Heart left ventricle (tissue), 13 donors: ENCODE measurements around the gene GALNT2.

Experiments used
- POLR2A ChIP-seq, 2 donors: fragments of 450-650 bp; IDR thresholded peaks; one replicate each; pipeline ENCODE4 v1.6.1; 2017; ENCODE audit warnings: antibody characterized with exemption in 2 of 2, mild to moderate bottlenecking in 2 of 2, moderate library complexity in 2 of 2
- TF ChIP-seq, protein P1 (sequence below), 12 donors: fragments of 200-600 bp; sonication (generic) in 4 of 12; IDR thresholded peaks; one replicate each; pipeline versions ENCODE4 v1.5.0 to v1.8.0; 2018 to 2022; ENCODE audit warnings: antibody characterized with exemption in 12 of 12, mild to moderate bottlenecking in 5 of 12
- donor health status: ischemic (EF 13 %, LVEDD 7.1; RV severe dilation, severe dysfunction).
- donor health status: DM: no; HTN: yes; CAD: no.
- donor health status: DM: no; HTN: no; CAD: no.
- donor health status: ischemic (EF 25% LVEDD 6.9; RV normal size, moderate dysfunction).
- donor health status: ischemic (EF 25% LVEDD 5.7; RV mildly dilated, moderate dysfunction).
- donor health status: ischemic (EF 35%, LVEDD 5.7; RV mildly dilated, moderate dysfunction).
- donor health status: nonischemic (EF 11% LVEDD 7.7; RV severe dilation, severe dysfunction).
- donor health status: DM: yes; HTN: yes; CAD: no.
- donor health status: PGD.
- donor health status: ischemic (EF 29% LVEDD 5.4; RV normal size, mild dysfunction).
- donor health status: nonischemic (EF 23%, LVEDD 6.1; RV moderate dilation, normal function).

DNA sequence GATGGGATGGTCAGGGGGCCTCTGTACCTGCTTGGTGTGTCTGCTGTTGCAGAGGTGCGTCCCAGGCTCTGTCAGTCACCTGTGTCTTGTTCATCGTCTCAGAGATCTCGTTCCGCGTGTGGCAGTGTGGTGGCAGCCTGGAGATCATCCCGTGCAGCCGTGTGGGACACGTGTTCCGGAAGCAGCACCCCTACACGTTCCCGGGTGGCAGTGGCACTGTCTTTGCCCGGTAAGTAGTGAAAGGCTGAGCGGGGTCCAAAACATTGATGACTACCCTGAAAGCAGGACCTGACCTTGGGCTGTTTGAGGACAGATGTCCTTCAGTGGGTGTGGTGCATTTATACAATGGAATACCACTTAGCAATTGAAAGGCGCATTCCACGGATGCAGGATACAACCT lies 188.1 kb downstream of the GALNT2 start:
- TF ChIP-seq, protein P1, sequence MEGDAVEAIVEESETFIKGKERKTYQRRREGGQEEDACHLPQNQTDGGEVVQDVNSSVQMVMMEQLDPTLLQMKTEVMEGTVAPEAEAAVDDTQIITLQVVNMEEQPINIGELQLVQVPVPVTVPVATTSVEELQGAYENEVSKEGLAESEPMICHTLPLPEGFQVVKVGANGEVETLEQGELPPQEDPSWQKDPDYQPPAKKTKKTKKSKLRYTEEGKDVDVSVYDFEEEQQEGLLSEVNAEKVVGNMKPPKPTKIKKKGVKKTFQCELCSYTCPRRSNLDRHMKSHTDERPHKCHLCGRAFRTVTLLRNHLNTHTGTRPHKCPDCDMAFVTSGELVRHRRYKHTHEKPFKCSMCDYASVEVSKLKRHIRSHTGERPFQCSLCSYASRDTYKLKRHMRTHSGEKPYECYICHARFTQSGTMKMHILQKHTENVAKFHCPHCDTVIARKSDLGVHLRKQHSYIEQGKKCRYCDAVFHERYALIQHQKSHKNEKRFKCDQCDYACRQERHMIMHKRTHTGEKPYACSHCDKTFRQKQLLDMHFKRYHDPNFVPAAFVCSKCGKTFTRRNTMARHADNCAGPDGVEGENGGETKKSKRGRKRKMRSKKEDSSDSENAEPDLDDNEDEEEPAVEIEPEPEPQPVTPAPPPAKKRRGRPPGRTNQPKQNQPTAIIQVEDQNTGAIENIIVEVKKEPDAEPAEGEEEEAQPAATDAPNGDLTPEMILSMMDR (IDR thresholded peaks at IDR 0.05), result no peak
- no peak for TF ChIP-seq POLR2A (IDR thresholded peaks at IDR 0.05)
